Stimulated activated memory B cell treated with anti-CD40 and anti-IgM and Interleukin-4, amounts not matched to agents 10 μg/mL and 1 μg/mL and 100 μg/mL, for 72 hours (primary cell): Measurements from ENCODE around the gene DLST.
"Not testable (repeated sequence)": the region's sequence is repeated elsewhere in the genome, so short reads cannot be mapped to it uniquely, and the experiment has no call there.

ENCODE experiments used
- ATAC-seq: fragments of 150-1000 bp; cut with Tn5 transposase; 2 replicates; pipeline ENCODE4 v1.10.0; 2021
- H3K27ac Mint-ChIP-seq: one replicate; pipeline ENCODE4 v1.8.0; 2022; ENCODE audit warnings: mild to moderate bottlenecking, mixed read lengths
- H3K27me3 Mint-ChIP-seq: one replicate; pipeline ENCODE4 v1.8.0; 2022; ENCODE audit warnings: mixed read lengths
- H3K36me3 Mint-ChIP-seq: one replicate; pipeline ENCODE4 v1.8.0; 2022; ENCODE audit warnings: mixed read lengths
- H3K4me1 Mint-ChIP-seq: one replicate; pipeline ENCODE4 v1.8.0; 2022; ENCODE audit warnings: mixed read lengths
- H3K4me3 Mint-ChIP-seq: one replicate; pipeline ENCODE4 v1.8.0; 2022; ENCODE audit warnings: mild to moderate bottlenecking, moderate library complexity, mixed read lengths
- H3K9me3 Mint-ChIP-seq: one replicate; pipeline ENCODE4 v1.8.0; 2022; ENCODE audit warnings: mixed read lengths

Gene DLST

GRCh38 chr14:74932936-74933335 is 51.2 kb downstream of the DLST start:
- ATAC-seq, H3K36me3 Mint-ChIP-seq, H3K4me3 Mint-ChIP-seq, H3K9me3 Mint-ChIP-seq, H3K27me3 Mint-ChIP-seq, H3K27ac Mint-ChIP-seq: not testable (repeated sequence)
- peaks cover 36% of the 10 kb centered on the region for H3K4me1 Mint-ChIP-seq

DNA sequence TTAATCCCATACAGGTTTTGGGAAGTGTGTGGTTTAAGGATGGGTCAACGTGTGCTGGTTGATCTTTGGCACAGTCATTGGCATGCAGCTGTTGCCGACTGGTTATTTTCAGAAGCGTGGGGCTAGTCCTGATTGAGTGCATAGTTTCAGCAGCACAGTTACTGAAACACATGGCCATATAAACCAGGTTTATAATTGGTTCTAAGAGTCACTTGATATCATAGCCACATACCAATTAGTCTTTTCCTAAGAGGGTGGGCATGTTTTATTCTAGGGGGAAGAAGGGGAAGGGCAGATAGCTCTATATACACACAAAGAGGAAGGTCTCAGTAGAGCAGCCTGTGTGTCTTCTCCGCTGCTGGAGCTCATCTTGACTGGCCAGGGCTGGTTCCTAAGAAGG is 52.3 kb downstream of the DLST start:
- Mint-ChIP-seq H3K27me3 (peaks cover 8% of the 10 kb centered on the region), H3K4me3 (no peak overlapping the region), H3K27ac (peak overlapping the region; percentile 42), H3K9me3 (no peaks in the 10 kb centered on the region), H3K4me1 (peaks cover 45% of the 10 kb centered on the region), H3K36me3 (no peaks in the 10 kb centered on the region)
- no peak for ATAC-seq

DNA sequence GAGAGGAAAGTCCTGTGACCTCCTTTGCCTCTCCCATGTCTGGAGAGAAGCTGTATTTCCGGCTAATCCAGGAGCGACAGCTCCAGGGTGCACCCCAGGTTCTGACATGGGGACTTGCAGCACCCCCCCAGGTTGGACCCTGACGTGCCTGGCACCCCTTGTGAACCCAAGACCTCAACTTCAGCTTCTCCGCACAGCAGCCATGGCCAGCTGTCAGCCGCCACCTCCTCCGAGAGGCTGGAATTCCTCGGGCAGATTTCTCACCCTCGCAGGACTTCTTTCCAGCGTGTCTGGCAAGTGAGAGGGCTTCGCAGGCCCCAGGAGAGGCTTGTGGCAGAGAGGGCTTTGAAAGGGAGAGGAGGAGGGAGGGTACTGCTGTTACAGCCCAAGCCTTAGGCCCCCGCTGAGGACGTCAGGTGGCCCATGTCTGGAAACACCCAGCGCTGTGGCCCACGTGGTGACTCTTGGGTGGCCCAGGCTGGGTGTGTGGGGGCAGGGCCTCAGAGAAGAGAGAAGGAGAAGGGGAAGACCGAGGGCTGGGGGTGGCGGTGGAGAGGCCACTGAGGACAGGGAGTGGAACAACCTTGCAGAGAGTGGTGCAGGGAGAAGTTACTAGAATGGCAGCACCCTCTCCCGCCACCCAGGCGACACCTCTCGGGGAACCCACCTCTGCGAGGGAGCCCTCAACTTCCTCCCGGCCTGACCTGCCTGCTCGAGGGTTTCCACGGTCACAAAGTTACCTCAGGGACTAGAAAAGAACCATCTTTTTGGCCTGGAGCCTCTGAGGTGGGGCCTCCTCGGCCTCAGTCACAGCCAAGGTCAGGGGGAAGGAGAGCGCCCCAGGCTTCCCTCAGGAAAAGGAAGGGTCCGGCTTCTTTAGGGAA is 53.0 kb downstream of the DLST start:
- peaks cover 51% of the 10 kb centered on the region for H3K4me1 Mint-ChIP-seq
- H3K4me3 Mint-ChIP-seq: no peak overlapping the region
- ATAC-seq: no peak
- no peak overlapping the region for H3K27ac Mint-ChIP-seq
- H3K36me3 Mint-ChIP-seq: no peaks in the 10 kb centered on the region
- H3K27me3 Mint-ChIP-seq: peaks cover 8% of the 10 kb centered on the region
- H3K9me3 Mint-ChIP-seq: no peaks in the 10 kb centered on the region

- Mint-ChIP-seq H3K4me3 (no peak overlapping the region), H3K4me1 (peaks cover 57% of the 10 kb centered on the region), H3K36me3 (no peaks in the 10 kb centered on the region), H3K27me3 (peaks cover 8% of the 10 kb centered on the region), H3K27ac (no peak overlapping the region), H3K9me3 (no peaks in the 10 kb centered on the region)
- ATAC-seq: no peak
These were observed 53.6 kb downstream of the DLST start for GRCh38 chr14:74935360-74935680.

DNA sequence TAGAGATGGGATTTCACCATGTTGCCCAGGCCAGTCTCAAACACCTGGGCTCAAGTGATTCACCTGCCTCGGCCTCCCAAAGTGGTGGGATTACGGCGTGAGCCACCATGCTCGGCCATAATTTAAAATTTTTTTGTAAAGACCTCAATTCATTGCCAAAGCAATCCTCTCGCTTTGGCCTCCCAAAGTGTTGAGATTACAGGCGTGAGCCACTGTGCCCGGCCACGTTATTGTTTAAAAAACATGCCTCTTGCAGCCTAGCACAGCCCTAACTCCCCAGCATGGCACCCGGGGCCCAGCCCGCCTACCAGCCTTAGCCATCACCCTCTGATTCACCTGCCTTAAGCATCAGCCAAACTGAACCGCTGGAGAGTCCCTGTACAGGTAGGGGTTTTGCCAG is 54.4 kb downstream of the DLST start:
- H3K36me3 Mint-ChIP-seq: no peaks in the 10 kb centered on the region
- peak overlapping the region; percentile 36 for H3K27ac Mint-ChIP-seq
- peaks cover 8% of the 10 kb centered on the region for H3K27me3 Mint-ChIP-seq
- peaks cover 66% of the 10 kb centered on the region for H3K4me1 Mint-ChIP-seq
- ATAC-seq: no peak
- no peak overlapping the region for H3K4me3 Mint-ChIP-seq
- H3K9me3 Mint-ChIP-seq: no peaks in the 10 kb centered on the region

GRCh38 chr14:74936731-74937130 is 55.0 kb downstream of the DLST start:
- peaks cover 71% of the 10 kb centered on the region for H3K4me1 Mint-ChIP-seq
- ATAC-seq: no peak
- H3K4me3 Mint-ChIP-seq: no peak overlapping the region
- peaks cover 8% of the 10 kb centered on the region for H3K27me3 Mint-ChIP-seq
- H3K9me3 Mint-ChIP-seq: no peaks in the 10 kb centered on the region
- H3K27ac Mint-ChIP-seq: peak overlapping the region; percentile 36
- H3K36me3 Mint-ChIP-seq: no peaks in the 10 kb centered on the region

- H3K9me3 Mint-ChIP-seq: no peaks in the 10 kb centered on the region
- peaks cover 76% of the 10 kb centered on the region for H3K4me1 Mint-ChIP-seq
- no peak for ATAC-seq
- H3K36me3 Mint-ChIP-seq: no peaks in the 10 kb centered on the region
- peaks cover 8% of the 10 kb centered on the region for H3K27me3 Mint-ChIP-seq
- H3K27ac Mint-ChIP-seq: peak overlapping the region; percentile 36
- no peak overlapping the region for H3K4me3 Mint-ChIP-seq
These were observed 55.5 kb downstream of the DLST start for GRCh38 chr14:74937171-74937570.

GRCh38 chr14:74938531-74939495 is 57.1 kb downstream of the DLST start:
- no peak for ATAC-seq
- no peaks in the 10 kb centered on the region for H3K9me3 Mint-ChIP-seq

GRCh38 chr14:74940956-74941565 is 59.3 kb downstream of the DLST start:
- Mint-ChIP-seq H3K36me3 (no peaks in the 10 kb centered on the region), H3K4me1 (peaks cover 68% of the 10 kb centered on the region), H3K9me3 (no peaks in the 10 kb centered on the region), H3K27ac (peak overlapping the region; percentile 80), H3K4me3 (no peak overlapping the region), H3K27me3 (no peaks in the 10 kb centered on the region)
- no peak for ATAC-seq

More at GRCh38 chr14:74938531-74939495, 57.1 kb downstream of the DLST start:
- H3K4me3 Mint-ChIP-seq: no peak overlapping the region
- H3K4me1 Mint-ChIP-seq: peaks cover 76% of the 10 kb centered on the region
- no peaks in the 10 kb centered on the region for H3K36me3 Mint-ChIP-seq
- H3K27me3 Mint-ChIP-seq: peaks cover 1% of the 10 kb centered on the region
- H3K27ac Mint-ChIP-seq: peak overlapping the region; percentile 80

DNA sequence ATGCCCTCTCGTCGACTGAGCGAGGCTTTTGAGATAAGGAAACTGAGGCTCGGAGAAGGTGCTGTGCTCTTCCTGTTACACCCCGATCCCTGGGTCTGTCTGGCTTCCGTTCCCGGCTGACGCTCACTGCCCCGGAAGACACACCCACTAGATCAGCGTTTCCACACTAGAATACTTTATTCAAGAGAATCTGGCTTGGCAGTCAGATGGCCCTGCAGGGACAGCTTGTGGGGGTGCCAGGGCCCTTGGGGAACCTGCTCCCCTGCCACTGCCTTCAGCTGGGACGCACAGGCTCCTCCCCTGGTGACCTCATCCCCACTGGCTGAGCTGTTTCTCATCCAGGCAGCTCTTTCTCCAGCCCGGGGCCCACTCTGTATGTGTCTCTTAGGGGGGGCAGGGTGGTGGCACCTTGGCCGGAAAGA is 60.0 kb downstream of the DLST start:
- Mint-ChIP-seq H3K27ac (peak overlapping the region; percentile 80), H3K4me1 (peaks cover 71% of the 10 kb centered on the region), H3K9me3 (no peaks in the 10 kb centered on the region), H3K4me3 (peak overlapping the region; percentile 76), H3K27me3 (no peaks in the 10 kb centered on the region), H3K36me3 (no peaks in the 10 kb centered on the region)
- ATAC-seq: peak; percentile 68

DNA sequence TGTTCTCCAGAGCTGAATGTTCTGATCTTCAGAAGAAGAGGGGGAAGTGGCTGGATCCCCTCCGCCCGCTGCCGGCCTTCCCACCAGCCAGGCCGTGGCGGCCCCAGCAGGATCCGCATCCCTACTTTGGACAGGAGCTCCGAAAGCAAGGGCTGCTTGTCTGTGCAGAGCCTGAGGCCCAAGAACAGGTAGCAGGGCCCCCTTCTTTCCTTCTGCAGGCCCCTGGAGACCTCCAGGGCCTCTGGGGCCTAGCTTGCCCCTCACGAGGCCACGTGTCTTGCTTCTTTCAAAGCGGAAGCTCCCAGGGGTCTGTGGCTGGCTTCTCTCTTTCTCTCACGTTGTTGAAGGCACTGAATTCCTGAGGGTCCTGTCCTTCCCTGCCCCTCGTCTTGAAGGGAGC is 60.5 kb downstream of the DLST start:
- no peaks in the 10 kb centered on the region for H3K36me3 Mint-ChIP-seq
- H3K4me3 Mint-ChIP-seq: peak overlapping the region; percentile 76
- no peaks in the 10 kb centered on the region for H3K9me3 Mint-ChIP-seq
- ATAC-seq: peak; percentile 47
- no peaks in the 10 kb centered on the region for H3K27me3 Mint-ChIP-seq
- peak overlapping the region; percentile 80 for H3K27ac Mint-ChIP-seq
- H3K4me1 Mint-ChIP-seq: peaks cover 71% of the 10 kb centered on the region

GRCh38 chr14:74942608-74943007 is 60.9 kb downstream of the DLST start:
- Mint-ChIP-seq H3K4me1 (peaks cover 71% of the 10 kb centered on the region), H3K27me3 (no peaks in the 10 kb centered on the region), H3K27ac (peak overlapping the region; percentile 80), H3K9me3 (no peaks in the 10 kb centered on the region), H3K4me3 (peak overlapping the region; percentile 76), H3K36me3 (no peaks in the 10 kb centered on the region)
- peak; percentile 18 for ATAC-seq

DNA sequence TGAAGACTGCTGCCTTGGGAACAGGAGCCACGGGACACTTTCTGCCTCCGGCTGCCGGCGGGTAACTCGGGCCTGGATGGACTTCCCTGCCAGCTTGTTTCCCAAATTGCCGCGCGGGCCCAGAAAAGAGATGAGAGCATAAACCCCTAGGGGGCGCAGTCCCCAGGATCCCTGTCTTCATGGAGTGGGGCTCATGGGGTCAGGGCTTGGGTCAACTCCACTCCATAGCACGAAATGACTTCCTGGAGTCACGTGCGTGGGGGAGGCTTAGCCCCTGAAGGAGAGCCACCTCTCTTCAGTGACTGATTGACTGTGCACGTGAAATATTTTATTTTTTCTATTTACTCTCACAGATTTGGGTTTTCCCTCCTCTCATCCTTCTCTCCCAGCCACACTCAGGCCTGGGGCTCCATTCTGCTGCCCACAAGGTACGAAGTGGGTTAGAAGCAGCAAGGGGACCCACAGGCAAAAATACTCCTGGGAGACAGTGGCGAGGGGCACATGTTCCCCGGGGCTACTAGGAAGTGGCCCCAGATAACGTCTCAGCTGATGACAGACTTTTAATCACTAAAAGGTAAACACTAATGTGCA is 63.6 kb downstream of the DLST start:
- no peak overlapping the region for H3K27ac Mint-ChIP-seq
- H3K36me3 Mint-ChIP-seq: no peaks in the 10 kb centered on the region
- H3K27me3 Mint-ChIP-seq: no peaks in the 10 kb centered on the region
- ATAC-seq: no peak
- no peaks in the 10 kb centered on the region for H3K9me3 Mint-ChIP-seq
- H3K4me1 Mint-ChIP-seq: peaks cover 46% of the 10 kb centered on the region
- H3K4me3 Mint-ChIP-seq: no peak overlapping the region

- Mint-ChIP-seq H3K27me3 (no peaks in the 10 kb centered on the region), H3K4me1 (peaks cover 39% of the 10 kb centered on the region), H3K27ac (peak overlapping the region; percentile 79), H3K9me3 (no peaks in the 10 kb centered on the region), H3K36me3 (no peaks in the 10 kb centered on the region), H3K4me3 (peak overlapping the region; percentile 16)
- ATAC-seq: peak; percentile 75
These were observed 64.3 kb downstream of the DLST start for GRCh38 chr14:74945852-74946658.
